ENCODE data around the gene LBHD1.
"Not testable (repeated sequence)": the region's sequence is repeated elsewhere in the genome, so short reads cannot be mapped to it uniquely, and the experiment has no call there.

LBHD1 gene

DNA sequence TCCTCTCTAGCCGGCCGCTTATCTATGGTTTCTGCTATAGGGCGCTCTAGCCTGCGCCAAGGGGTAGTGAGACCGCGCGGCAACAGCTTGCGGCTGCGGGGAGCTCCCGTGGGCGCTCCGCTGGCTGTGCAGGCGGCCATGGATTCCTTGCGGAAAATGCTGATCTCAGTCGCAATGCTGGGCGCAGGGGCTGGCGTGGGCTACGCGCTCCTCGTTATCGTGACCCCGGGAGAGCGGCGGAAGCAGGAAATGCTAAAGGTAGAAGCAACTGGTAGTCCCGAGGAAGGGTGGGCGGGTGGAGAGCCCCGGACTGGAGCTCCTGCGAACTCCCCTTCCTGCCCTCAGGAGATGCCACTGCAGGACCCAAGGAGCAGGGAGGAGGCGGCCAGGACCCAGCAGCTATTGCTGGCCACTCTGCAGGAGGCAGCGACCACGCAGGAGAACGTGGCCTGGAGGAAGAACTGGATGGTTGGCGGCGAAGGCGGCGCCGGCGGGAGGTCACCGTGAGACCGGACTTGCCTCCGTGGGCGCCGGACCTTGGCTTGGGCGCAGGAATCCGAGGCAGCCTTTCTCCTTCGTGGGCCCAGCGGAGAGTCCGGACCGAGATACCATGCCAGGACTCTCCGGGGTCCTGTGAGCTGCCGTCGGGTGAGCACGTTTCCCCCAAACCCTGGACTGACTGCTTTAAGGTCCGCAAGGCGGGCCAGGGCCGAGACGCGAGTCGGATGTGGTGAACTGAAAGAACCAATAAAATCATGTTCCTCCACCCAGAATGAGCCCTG, at the start of gene LBHD1, which contains the start of gene UQCC3:
LBHD1 (minus strand) TSS at position 660 of the 782 bp plus-strand sequence. CDS start 2,236 bp downstream, outside the sequence.
UQCC3 (plus strand) TSS at position 66 of the 782 bp plus-strand sequence; CDS start at position 139, 73 bp downstream.
- no peak for DNase-seq

DNA sequence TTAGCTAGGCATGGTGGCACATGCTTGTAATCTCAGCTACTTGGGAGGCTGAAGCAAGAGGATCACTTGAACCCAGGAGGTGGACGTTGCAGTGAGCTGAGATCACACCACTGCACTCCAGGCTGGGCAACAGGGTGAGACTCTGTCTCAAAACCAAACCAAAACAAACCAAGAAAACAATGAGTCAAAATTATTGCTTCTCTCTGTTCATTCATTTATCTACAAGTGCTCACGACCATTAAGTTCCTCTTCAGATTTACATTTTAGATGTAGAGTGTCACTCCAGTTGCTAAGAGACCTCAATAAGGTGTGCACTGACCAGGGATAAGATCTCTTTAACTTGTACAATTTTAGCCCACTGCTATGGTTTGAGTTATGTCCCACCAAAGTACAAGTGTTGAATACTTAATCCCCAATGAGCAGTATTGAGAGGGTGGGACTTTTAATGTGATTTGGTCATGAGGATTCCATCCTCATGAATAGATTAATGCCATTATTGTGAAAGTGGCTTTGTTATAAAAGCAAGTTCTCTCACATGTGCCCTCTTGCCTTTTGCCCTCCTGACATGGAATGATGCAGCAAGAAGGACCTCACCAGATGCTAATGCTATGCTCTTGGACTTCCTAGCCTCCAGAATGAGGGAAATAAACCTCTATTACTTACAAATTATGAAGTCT, 47.4 kb upstream of the LBHD1 start:
- no peak for DNase-seq

DNA sequence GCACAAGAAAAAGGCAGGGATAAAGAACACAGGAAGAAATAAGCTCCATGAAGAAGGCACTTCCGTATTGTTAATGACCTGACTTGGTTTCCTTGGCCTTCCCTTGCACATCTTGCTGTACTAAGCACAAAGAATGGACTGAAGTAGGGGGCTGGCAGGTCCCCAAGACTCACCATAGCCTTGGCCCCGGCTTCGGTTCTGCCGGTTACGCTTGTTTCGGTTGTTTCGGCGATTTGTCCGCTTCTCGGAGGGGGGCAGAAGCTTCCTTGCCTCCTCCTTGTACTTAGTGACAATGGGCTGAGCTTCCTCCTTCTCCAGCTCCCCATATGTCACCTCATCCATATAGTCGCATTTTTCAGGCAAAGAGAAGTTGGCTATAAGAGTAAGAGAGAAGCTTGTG, 44.7 kb upstream of the LBHD1 start:
- DNase-seq = no peak

DNA sequence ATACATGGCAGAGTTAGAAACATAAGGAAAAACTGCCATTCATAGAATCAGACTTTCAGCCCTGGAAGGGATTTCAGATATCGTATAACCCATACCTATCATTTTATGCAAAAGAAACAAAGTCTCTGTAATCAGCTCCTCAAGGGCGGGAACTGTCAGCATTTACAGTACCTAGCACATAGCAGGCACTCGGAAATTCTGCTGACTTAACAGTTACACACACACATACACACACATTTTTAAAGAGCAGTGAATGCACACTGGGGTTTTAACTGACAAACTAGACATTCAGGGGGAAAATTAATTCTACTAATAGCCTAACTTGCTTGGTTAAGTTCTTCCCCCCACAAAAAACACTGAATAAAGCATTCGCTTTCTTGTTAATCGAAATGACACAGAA, 44.1 kb upstream of the LBHD1 start:
- no peak for DNase-seq

DNA sequence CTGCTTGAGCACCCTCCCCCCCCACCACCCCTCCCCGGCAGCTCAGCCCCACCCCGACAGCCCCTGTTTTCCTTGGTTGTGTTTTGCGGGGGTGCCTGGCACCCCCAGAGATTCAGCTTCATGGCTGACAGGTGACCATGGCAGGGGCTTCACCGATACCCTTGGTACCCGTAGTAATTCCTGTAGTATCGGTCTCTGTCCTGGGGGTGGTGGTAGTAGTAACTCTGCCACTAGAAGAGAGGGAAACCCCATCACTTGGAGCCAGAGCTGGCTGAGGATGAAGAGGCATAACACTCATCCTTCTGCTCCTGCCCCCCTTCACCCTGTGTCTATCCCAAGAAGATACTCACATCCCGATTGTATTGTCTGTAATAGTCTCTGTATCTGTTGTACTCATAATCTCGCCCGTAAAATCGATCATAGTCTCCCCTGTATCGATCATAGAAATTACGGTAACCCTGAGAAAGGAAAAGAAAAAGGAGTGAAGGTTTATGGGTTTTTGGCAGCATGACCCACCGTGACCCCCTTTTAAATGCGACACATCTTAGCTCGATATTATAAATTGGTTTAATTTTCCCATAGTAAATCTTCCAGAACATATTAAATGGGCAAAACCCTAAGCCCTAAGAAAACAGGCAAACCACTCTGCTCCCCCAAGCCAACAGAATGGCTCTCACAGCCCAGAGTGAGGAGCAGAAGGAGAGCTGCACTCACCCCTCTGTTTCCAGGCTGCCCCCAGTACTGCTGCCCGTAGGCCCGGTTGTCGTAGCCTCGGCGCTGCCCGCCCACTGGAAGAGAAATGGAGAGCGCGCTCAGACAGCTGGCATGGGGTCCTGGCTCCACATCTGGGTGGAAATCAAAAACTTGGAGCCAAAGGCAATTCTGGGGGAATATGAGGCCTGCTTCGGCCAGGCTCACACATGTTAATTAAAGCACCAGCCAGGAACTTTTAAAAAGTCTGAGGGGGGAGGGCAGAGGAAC, 43.4 kb upstream of the LBHD1 start:
- DNase-seq = no peak

DNA sequence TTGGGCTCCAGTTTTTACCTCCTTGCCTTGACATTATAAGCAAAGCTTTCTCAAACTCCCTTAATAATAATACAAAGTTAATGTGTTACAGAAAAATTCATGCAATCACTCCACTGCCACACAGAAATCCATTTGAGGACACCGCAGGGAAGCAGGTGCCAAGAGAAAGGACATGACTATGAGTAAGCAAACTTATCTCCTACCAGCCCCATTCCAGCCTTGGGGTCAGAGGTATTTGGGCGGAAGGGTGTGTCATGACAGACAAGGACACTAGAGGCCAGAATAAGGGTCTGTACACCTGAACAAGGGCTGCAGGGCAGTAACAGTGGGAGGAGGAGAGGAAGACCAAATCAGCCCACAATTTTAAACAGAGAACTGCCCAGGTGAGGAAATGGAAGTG, 41.3 kb upstream of the LBHD1 start:
- no peak for DNase-seq

DNA sequence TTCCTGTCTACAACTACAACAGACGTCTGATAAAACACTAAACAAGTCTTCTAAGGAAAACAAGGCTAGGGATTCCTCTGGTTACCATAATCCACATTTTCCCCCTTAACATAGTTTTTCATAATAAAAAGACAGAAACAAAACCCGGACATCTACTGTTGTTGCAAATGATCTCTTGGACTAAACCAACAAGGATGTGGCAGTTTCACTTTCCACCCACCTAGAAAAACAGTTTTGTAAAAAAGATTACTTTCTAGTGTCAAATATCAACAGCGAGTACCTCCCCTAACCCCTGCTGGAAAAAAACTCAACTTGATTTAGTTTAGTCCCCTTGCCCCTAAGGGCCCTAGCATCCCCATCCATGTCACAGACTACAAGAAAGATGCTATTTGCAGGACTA, 40.8 kb upstream of the LBHD1 start:
- no peak for DNase-seq

DNA sequence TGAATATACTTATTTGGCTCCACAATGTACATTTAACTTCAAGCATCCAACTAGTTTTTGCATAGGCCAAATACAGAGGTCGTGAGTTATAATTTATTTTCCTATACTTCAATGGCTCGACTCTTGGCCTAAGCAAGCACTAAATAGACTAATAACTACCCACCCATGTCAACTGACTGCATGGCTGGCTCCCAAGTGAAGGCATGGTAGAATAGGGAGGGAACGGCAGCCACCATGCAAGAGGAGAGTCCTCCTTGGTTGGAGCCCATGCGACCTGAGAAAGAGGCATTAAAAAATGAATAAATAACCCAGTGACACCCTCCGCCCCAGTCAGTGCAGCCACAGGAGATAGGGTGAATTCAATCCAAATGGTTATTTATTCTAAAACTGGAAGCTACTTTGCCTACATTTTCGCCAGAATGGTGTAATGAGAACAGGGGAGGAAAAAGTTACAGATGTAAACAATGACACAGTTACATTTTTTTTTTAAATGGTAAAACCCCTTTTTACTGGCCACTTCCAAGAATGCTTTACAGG, 40.3 kb upstream of the LBHD1 start:
- no peak for DNase-seq

DNA sequence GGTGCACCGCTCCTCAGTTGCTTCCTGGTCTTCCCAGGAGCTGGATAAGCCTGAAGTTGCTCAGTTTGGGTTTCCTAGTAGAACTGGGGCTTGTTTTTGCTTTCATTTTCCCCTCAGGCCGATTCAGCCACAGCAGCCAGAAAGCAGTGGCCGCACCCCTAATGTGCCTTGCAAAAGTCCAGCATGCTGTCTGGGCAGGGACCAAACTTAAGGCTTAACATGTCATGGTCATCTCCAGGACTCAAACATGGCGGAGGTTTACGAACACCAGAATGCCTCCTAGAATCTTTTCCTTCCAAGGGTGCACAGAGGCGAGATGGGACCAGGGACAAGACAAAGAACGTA, 37.9 kb upstream of the LBHD1 start:
- DNase-seq = no peak

DNA sequence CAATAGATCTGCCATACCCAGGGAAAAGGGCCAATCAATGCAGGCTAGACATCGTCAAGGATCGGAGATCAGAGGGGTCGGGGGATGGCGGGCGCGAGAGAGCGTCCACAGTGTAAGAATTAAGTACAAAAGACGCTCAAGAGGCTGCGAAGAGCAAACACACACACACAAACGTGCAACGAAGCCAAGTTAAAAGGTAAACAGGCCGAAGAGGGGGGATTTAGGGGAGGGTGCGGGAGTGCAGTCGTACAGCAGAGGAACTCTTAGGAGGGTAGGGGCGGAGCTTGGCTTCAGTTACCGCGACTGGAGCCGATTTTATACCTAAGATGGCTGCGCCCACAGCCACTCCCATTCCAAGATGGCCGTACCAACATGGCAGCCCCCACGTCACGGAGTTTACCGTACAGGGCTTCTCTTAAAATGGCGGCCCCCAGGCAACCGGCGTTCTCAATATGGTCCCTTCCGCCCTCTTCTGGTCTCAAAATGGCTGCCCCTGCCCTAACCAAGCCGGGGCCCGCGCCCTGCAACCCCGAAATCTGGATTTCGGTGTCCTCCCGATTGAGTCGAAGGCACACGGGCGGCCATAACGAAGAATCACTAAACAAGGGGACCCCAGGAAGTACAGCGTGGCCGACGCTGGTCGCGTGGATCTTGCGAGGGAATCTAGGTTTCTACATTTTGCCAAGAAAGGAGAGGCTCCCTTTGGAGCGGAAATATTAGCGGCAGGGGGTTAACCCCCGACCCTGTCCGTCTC, 37.4 kb upstream of the LBHD1 start:
- no peak for DNase-seq

DNA sequence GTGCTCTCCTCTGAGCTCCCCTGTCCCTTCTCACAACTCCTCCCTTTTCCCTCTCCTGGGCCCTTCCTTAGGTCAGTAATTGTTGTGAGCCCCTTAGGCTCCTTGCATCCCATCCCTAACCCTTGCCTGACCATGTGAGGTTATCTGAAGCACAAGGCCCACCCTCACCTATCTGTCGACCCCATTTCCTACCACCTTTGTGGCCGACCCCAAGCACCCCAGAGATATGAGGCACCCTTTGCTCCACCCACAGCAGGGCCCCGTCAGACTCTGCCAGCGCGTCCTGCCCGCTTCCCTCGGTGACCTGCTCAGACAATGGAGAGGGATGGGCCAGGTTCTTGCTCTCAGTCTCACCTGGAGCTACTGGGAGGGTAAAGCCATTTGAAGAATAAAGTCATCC, 36.7 kb upstream of the LBHD1 start:
- no peak for DNase-seq

DNA sequence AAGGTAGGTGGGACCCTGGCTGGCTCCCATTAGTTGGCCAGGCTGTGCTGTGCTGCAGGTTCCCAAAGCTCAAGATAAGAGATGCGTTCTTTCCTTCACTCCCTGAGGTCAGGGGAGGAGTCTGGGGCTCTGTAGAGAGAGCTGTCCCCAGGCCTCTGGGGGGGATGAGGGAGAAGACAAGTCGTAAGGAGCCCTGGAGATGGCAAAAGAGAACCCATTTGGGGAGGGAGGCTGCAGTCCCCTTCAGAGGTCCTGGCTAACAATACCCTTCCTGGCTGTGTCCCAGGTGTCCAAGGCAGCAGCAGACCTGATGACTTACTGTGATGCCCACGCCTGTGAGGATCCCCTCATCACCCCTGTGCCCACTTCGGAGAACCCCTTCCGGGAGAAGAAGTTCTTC, 36.3 kb upstream of the LBHD1 start:
- no peak for DNase-seq

DNA sequence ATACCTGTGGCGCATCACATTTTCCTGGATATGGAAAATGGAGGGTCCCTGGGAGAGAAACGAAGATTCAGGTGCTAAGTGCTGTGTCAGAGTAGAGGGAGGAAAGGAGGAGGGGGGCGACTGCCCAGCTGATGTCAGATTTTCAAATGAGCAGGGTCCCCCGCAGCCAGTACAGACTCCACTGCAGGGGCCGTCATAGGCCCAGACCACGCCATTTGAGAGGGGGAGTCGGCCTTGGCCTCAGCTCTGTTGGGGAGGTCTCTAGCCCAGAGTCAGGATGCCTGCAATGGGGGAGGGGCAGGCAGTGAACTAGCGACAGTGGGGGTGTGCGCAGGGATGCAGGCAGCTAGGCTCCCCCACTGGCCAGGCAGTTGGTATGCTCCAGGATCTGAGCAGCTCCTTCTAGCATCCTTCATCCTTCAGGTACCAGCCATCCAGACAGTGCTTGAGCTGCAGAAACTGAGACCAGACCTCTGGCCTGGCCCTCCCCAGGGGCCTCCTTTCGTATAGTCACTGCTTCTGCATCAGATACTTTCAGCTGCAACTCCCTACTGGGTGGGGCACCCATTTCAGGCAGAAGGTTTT, 35.3 kb upstream of the LBHD1 start, which contains the start of the genes BSCL2 and GNG3:
BSCL2 (minus strand) TSS at position 148 of the 585 bp plus-strand sequence. CDS start 229 bp downstream, outside the sequence.
GNG3 (plus strand) TSS at position 400 of the 585 bp plus-strand sequence. CDS start 620 bp downstream, outside the sequence.
- no peak for DNase-seq

DNA sequence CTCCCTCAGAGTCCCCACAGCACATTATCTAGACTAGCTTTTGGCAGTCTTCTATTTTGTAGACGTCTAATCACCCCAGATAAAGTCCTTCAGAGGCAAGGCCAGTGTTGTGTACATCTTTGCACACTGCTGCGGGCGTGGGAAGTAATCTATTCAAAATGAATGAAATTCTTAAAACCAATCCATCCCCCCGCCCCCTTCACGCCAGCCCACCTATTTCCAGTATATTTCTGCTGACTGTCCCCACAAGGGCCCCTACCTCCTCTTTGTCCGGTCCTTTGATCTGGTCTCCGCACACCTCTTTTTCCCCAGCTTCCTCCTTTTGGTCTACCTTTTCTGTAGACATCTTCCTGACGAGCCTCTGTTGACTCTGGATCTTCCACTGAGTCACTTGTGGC, 34.8 kb upstream of the LBHD1 start:
- DNase-seq = no peak

DNA sequence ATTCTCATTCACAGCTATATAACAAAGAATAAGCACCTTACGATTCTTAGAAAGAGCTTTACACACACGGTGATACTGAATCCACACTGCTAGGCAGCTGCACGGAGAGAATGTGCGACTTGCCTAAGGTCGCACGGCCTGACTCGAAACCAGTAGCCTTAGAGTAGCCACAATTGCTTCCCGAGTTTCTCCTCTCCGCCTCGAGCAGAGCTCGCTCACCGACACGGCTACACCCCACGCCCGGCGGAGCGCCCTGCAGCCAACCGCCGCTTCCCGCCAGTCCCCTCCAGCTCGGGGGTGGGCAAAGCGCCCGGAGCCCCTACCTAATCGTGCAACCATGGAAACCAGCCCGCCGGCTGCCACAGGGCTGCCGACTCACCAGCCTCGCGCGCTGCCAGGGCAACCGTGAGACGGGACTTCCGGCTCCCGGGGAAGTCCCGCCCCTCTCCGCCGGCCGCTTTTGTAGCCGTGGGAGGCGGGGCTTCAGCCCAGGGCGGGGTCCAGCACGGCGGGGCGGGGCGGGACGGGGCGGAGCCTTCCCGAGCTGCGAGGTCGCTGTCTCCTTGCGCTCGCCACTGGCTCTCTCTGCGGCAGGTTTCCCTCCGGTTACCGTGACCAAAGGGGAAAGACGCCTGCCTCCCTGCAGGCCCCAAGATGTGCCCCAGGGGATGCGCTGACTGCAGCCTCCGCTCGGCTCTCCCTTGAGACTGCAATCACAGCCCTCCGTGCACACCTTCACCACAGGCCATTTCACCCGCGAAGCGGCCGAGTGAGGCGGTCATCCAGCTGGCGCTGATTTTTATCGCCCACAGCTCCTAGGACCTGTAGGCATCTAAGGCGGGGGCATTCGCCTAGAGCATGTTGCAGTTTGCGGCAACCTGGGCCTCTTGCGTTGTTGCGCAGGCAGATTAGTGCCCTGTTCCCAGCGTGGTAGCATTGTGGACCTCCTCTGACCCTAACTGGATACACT, 34.1 kb upstream of the LBHD1 start:
- DNase-seq = peak; percentile 71

DNA sequence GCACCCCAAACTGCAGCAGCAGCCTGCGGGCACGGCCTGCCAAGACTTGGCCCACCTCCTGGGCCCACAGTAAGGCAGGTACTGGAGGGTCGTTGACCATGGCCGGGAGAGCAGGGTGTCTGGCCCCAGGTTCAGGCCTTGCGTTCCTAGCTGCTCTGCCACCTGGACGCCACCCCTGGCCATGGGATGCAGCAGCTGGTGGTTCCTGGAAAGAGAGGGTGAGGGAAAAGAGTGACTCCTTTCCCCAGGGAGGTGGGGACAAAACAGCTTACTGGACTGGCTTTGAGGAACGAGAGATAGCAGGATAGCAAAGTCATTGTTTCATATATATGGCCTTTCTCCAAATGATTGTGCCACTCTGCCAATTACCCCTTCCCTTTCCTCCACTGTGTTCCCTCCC, 33.3 kb upstream of the LBHD1 start:
- no peak for DNase-seq

DNA sequence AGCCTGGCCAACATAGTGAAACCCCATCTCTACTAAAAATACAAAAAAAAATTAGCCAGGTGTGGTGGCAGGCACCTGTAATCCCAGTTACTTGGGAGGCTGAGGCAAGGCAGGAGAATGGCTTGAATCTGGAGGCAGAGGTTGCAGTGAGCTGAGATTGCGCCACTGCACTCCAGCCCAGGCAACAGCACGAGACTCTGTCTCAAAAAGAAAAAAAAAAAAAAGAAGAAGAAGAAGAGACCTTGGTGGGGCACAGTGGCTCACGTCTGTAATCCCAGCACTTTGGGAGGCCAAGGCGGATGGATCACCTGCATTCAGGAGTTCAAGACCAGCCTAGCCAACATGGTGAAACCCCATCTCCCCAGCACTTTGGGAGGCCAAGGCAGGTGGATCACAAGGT, 31.9 kb upstream of the LBHD1 start:
- not testable (repeated sequence) for DNase-seq

DNA sequence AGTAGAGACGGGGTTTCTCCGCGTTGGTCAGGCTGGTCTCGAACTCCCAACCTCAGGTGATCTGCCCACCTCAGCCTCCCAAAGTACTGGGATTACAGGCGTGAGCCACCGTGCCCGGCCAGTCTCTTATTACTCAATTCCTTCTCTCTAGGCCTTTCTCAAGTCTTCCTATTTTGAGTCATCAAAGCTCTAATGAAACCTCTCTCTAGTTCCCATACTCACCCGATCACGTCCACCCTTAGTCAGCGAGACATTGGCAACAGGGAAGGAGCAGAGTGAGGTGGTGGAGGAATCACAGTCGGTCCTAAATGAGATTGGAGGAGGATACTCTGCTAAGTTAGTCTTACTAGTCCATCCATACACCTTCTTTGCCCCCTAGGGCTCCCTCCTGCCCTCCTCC, 30.2 kb upstream of the LBHD1 start:
- no peak for DNase-seq

DNA sequence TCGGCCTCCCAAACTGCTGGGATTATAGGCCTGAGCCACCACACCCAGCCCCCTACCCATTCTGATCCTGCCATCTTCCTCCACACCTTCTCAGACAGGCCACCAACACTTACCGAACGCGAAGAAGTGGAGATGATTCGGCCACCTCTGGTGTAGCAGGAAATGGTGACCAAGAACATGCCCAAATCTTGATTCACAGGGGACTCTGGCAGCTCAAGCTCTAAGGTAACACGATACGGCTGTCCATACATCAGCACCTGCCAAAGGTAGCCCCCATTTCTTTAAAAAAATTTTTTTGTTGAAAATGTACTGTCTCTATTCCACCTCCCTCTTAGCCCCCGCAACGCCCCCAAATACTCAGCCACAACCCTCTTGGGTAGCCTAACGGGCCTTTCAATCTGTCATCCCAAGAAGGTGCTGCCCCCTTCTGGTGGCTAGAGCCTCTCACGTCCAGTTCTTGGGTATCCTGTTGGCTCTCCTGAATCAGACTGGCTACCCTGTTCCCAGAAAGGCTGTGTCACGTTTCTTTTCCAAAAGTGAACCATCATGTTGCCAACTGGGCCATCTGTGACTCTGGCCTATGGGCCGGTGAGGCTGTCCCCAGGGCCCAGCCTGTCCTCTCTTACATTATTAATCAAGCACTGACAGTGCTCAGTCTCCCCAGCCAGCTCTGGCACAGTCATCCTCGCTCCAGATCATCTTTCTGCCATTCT, 22.5 kb upstream of the LBHD1 start:
- no peak for DNase-seq

DNA sequence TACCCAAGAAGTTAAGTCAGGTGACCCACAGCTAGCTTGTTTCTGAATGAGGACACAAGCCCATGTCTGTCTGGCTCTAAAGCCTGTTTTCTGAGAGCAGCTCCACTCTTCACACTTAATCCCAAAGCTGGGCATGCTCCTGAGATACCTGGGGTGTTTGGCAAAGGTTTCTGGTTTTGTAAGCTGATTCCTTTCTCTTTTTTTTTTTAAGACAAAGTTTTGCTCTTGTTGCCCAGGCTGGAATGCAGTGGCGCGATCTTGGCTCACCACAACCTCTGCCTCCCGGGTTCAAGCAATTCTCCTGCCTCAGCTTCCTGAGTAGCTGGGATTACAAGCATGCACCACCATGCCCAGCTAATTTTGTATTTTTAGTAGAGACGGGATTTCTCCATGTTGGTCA, 21.6 kb upstream of the LBHD1 start:
- DNase-seq = not testable (repeated sequence)

All from cortex of kidney (tissue), 1 donor.